SJSA1 (cell line): Measurements from ENCODE around the gene MCM3AP. TPM values are rescaled to one million over a fixed set of nuclear protein-coding genes. Genes with fewer than 3 reads are reported as not detected.
"Not testable (repeated sequence)": the region's sequence is repeated elsewhere in the genome, so short reads cannot be mapped to it uniquely, and the experiment has no call there.

ENCODE experiments used
- DNase-seq, 2 experiments: peaks; one replicate each; pipeline ENCODE4 v3.0.0-alpha.2; 2015 to 2020; ENCODE audit warnings: low spot score in 2 of 2, low read depth in 1 of 2
- H3K27ac ChIP-seq: fragments of 250-450 bp; sonication (Bioruptor Pico); 2 replicates; pipeline ENCODE4 v1.5.1; 2020; ENCODE audit warnings: mild to moderate bottlenecking, moderate library complexity
- H3K27me3 ChIP-seq: fragments of 250-450 bp; sonication (Bioruptor Pico); replicated peaks from 2 replicates; pipeline ENCODE4 v1.5.1; 2020; ENCODE audit warnings: mild to moderate bottlenecking, moderate library complexity
- H3K36me3 ChIP-seq: fragments of 250-450 bp; sonication (Bioruptor Pico); 2 replicates; pipeline ENCODE4 v1.5.1; 2020; ENCODE audit warnings: mild to moderate bottlenecking
- H3K4me1 ChIP-seq: fragments of 250-450 bp; sonication (Bioruptor Pico); replicated peaks from 2 replicates; pipeline ENCODE4 v1.6.1; 2021; ENCODE audit warnings: mild to moderate bottlenecking
- H3K4me3 ChIP-seq: fragments of 250-450 bp; sonication (Bioruptor Pico); 2 replicates; pipeline ENCODE4 v1.5.1; 2020; ENCODE audit warnings: mild to moderate bottlenecking
- H3K9me3 ChIP-seq: fragments of 250-450 bp; sonication (Bioruptor Pico); replicated peaks from 2 replicates; pipeline ENCODE4 v1.5.1; 2020; ENCODE audit warnings: mild to moderate bottlenecking
- total RNA-seq: library from RNA; depleted of rRNA; stranded (reverse); fragments of >200 nt; shearing (Covaris generic); gene quantifications from 2 replicates; pipeline ENCODE4 v1.2.3, GENCODE V29; 2014

Gene MCM3AP
- total RNA-seq, 1 experiment from 2014 or later = 88.7 TPM

DNA sequence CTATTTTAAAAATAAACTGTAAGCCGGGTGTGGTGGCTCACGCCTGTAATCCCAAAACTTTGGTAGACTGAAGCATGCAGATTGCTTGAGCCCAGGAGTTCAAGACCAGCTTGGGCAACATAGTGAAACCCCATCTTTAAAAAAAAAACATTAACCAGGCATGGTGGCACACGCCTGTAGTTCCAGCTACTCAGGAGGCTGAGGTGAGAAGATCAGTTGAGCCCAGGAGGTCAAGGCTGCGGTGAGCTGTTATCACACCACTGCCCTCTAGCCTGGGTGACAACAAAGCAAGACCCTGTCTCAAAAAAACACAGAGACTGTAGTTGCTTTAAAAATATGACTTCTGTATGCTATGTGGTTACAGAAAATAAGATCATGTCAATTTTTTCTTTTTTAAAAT is 32.6 kb downstream of the MCM3AP start:
- Histone ChIP-seq H3K27ac (no peak overlapping the region), H3K4me1 (no peaks in the 10 kb centered on the region), H3K36me3 (peaks cover 92% of the 10 kb centered on the region), H3K4me3 (no peak overlapping the region), H3K9me3 (no peaks in the 10 kb centered on the region), H3K27me3 (no peaks in the 10 kb centered on the region)
- DNase-seq = no peak

GRCh38 chr21:46250146-46250725 is 35.2 kb downstream of the MCM3AP start:
- H3K27ac ChIP-seq = no peak overlapping the region
- H3K36me3 ChIP-seq = peaks cover 91% of the 10 kb centered on the region
- no peak overlapping the region for H3K4me3 ChIP-seq
- H3K9me3 ChIP-seq = no peaks in the 10 kb centered on the region
- no peaks in the 10 kb centered on the region for H3K4me1 ChIP-seq
- H3K27me3 ChIP-seq = no peaks in the 10 kb centered on the region
- no peak for DNase-seq

GRCh38 chr21:46248827-46249226 is 36.6 kb downstream of the MCM3AP start:
- H3K36me3 ChIP-seq = peaks cover 91% of the 10 kb centered on the region
- no peak overlapping the region for H3K27ac ChIP-seq
- DNase-seq = no peak

GRCh38 chr21:46248422-46248782 is 37.0 kb downstream of the MCM3AP start:
- H3K36me3 ChIP-seq = peaks cover 91% of the 10 kb centered on the region
- H3K27ac ChIP-seq = no peak overlapping the region
- H3K4me1 ChIP-seq = no peaks in the 10 kb centered on the region
- DNase-seq = no peak
- no peaks in the 10 kb centered on the region for H3K9me3 ChIP-seq
- H3K27me3 ChIP-seq = no peaks in the 10 kb centered on the region
- no peak overlapping the region for H3K4me3 ChIP-seq

More at GRCh38 chr21:46248827-46249226, 36.6 kb downstream of the MCM3AP start:
- Histone ChIP-seq H3K9me3 (no peaks in the 10 kb centered on the region), H3K4me1 (no peaks in the 10 kb centered on the region), H3K4me3 (no peak overlapping the region), H3K27me3 (no peaks in the 10 kb centered on the region)

- Histone ChIP-seq H3K4me1 (no peaks in the 10 kb centered on the region), H3K27me3 (no peaks in the 10 kb centered on the region), H3K4me3 (no peak overlapping the region), H3K36me3 (peaks cover 91% of the 10 kb centered on the region), H3K9me3 (no peaks in the 10 kb centered on the region), H3K27ac (no peak overlapping the region)
- no peak for DNase-seq
Observed at GRCh38 chr21:46247699-46248421, 37.6 kb downstream of the MCM3AP start.

- no peak overlapping the region for H3K4me3 ChIP-seq
- H3K9me3 ChIP-seq = no peaks in the 10 kb centered on the region
- H3K27ac ChIP-seq = no peak overlapping the region
- H3K27me3 ChIP-seq = no peaks in the 10 kb centered on the region
- H3K4me1 ChIP-seq = no peaks in the 10 kb centered on the region
- no peak for DNase-seq
- peaks cover 91% of the 10 kb centered on the region for H3K36me3 ChIP-seq
Observed at GRCh38 chr21:46246345-46246744, 39.1 kb downstream of the MCM3AP start.

GRCh38 chr21:46245213-46245915 is 40.0 kb downstream of the MCM3AP start:
- DNase-seq = no peak
- no peak overlapping the region for H3K27ac ChIP-seq
- H3K4me1 ChIP-seq = no peaks in the 10 kb centered on the region
- no peak overlapping the region for H3K4me3 ChIP-seq
- no peaks in the 10 kb centered on the region for H3K27me3 ChIP-seq
- peaks cover 91% of the 10 kb centered on the region for H3K36me3 ChIP-seq
- H3K9me3 ChIP-seq = no peaks in the 10 kb centered on the region

DNA sequence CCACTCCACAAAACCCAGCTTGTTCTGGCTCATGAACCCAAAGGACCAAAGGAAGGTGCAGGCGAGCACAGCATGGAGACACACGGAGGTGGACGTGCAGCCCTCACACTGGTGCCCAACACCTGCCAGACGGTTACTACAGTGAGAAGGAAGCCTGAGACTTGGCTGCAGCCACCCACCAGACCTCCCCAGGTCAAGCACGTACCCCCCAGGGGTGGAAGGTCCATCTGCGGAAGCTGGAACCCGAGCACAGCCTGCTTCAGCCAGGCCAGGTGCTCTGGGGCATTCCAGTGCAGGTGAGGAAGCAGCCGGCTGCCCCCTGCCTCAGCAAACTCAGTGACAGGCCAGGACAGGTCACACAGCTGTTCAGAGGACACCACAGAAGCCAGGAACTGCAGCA is 40.8 kb downstream of the MCM3AP start:
- H3K4me1 ChIP-seq = no peaks in the 10 kb centered on the region
- DNase-seq = no peak
- no peaks in the 10 kb centered on the region for H3K9me3 ChIP-seq
- peaks cover 91% of the 10 kb centered on the region for H3K36me3 ChIP-seq
- no peak overlapping the region for H3K4me3 ChIP-seq
- no peak overlapping the region for H3K27ac ChIP-seq
- H3K27me3 ChIP-seq = no peaks in the 10 kb centered on the region

DNA sequence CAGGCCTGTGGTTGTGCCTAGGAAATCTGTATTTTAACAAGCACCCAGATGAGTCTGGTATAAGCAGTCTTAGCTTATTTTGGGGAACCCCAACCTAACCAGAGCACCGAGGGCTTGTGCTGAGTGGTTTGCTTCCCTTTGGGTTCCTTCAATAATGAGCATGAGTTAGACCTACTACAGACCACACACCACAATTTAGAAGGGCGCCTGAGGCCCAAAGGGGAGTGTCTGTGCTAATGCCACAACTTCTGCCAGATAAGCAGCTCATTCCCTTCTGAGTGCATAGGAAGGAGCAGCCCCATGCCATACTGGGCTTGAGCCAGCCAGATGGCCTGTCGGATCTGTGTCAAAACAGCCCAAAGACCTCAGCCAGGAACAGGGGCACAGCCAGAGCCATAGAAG is 41.5 kb downstream of the MCM3AP start:
- no peaks in the 10 kb centered on the region for H3K4me1 ChIP-seq
- DNase-seq = no peak
- no peaks in the 10 kb centered on the region for H3K27me3 ChIP-seq
- H3K9me3 ChIP-seq = no peaks in the 10 kb centered on the region
- no peak overlapping the region for H3K27ac ChIP-seq
- H3K4me3 ChIP-seq = no peak overlapping the region
- peaks cover 93% of the 10 kb centered on the region for H3K36me3 ChIP-seq

DNA sequence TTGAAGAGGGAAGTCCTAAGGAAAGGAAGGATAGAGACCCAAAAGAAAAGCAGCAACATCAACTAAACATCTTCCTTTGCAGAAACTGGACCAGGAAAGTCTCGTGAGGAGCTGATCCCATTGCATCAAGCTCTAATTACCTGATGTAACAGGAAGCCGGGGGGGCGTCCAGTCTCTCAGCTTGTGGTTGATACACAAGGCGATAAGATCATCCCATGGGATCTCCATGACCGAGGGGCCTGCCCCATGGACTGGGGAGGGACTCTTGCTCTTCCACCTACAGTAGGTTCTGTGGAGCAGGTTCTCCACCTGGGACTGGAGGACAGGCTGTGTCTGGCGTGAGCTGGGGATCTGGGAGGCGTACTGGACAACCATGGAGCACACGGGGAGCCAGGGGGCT is 42.1 kb downstream of the MCM3AP start:
- Histone ChIP-seq H3K27ac (no peak overlapping the region), H3K36me3 (peaks cover 95% of the 10 kb centered on the region)

DNA sequence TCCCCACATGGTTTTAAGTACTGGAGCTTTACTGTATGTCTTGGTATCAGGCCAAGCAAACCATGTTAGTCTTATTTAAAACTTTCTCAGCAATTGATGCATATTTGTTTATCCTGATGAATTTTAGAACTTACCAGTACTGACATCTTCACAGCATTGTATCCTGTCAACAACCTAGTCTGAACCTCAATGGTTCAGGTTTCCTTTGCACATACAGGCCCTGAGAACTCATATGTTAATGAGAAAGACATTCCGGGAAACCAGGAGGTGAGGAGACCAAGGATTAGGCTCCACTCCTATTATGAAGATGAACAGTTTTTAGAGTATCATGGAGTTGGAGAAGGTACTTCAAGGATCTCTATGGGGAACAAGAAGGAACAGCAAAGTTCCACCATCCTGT is 43.8 kb downstream of the MCM3AP start:
- H3K36me3 ChIP-seq = peaks cover 86% of the 10 kb centered on the region
- not testable (repeated sequence) for H3K27me3 ChIP-seq

More for the DNA sequence above, 42.1 kb downstream of the MCM3AP start:
- no peaks in the 10 kb centered on the region for H3K27me3 ChIP-seq
- no peaks in the 10 kb centered on the region for H3K4me1 ChIP-seq
- H3K9me3 ChIP-seq = no peaks in the 10 kb centered on the region
- DNase-seq = no peak
- H3K4me3 ChIP-seq = no peak overlapping the region

DNA sequence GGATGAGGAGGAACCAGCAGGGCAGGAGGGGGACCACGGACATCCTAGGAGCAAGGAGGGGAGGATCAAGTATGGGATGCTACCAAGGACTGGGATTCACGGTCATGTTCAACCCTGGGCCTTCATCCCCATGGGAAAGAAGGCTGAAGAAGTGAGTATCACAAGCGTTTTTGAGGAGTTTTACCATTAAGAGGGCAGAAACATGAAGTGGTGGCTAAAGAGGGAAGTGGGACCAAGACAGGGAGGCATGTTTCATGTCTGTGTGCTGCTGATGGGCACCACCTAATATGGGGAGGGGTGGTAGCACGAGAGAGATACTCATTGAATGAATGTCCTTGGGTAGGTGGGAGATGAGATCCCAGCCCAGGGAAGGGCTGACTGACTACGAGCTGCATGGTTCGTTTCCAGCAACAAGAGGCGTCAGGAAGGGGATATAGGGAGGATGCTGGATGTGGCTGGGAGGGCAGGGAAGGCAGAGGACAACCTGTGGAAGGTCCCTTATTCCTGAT is 45.5 kb downstream of the MCM3AP start:
- H3K27ac ChIP-seq = no peak overlapping the region
- H3K36me3 ChIP-seq = peaks cover 86% of the 10 kb centered on the region
- no peaks in the 10 kb centered on the region for H3K4me1 ChIP-seq
- H3K9me3 ChIP-seq = no peaks in the 10 kb centered on the region
- DNase-seq = no peak
- no peaks in the 10 kb centered on the region for H3K27me3 ChIP-seq
- H3K4me3 ChIP-seq = no peak overlapping the region

More for the DNA sequence above, 43.8 kb downstream of the MCM3AP start:
- H3K27ac ChIP-seq, H3K9me3 ChIP-seq, H3K4me3 ChIP-seq, H3K4me1 ChIP-seq, DNase-seq: not testable (repeated sequence)

DNA sequence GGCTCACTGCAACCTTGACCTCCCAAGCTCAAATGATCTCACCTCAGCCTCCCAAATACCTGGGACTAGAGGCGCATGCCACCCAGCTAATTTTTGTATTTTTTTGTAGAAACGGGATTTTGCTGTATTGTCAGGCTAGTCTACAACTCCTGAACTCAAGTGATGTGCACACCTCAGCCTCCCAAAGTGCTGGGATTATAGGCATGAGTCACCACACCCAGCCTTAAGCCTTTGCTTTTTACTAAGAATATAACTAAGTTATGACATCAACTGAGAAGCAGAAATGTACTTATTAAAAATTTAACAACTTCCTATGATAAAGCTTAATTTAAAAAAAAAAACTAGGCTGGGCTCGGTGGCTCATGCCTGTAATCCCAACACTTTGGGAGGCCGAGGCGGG is 47.9 kb downstream of the MCM3AP start:
- Histone ChIP-seq H3K4me1 (no peaks in the 10 kb centered on the region), H3K9me3 (no peaks in the 10 kb centered on the region), H3K4me3 (no peak overlapping the region), H3K36me3 (peaks cover 79% of the 10 kb centered on the region), H3K27ac (no peak overlapping the region), H3K27me3 (no peaks in the 10 kb centered on the region)
- no peak for DNase-seq

GRCh38 chr21:46234436-46234950 is 50.9 kb downstream of the MCM3AP start:
- H3K36me3 ChIP-seq = peaks cover 52% of the 10 kb centered on the region
- H3K27me3 ChIP-seq = no peaks in the 10 kb centered on the region
- peaks cover 7% of the 10 kb centered on the region for H3K4me1 ChIP-seq
- no peak for DNase-seq
- H3K27ac ChIP-seq = no peak overlapping the region
- H3K9me3 ChIP-seq = no peaks in the 10 kb centered on the region
- H3K4me3 ChIP-seq = no peak overlapping the region
